Measurements from ENCODE around the gene IGFBP4.

IGFBP4 gene

GRCh38 chr17:40472733-40473452 is 29.6 kb downstream of the IGFBP4 start:
- DNase-seq: no peak

GRCh38 chr17:40473573-40474365 is 30.5 kb downstream of the IGFBP4 start:
- DNase-seq: no peak

- no peak for DNase-seq
Measured at GRCh38 chr17:40474419-40475002, 31.3 kb downstream of the IGFBP4 start.

GRCh38 chr17:40475234-40475908 is 32.1 kb downstream of the IGFBP4 start:
- DNase-seq: no peak

- no peak for DNase-seq
Measured at GRCh38 chr17:40477796-40478195, 34.5 kb downstream of the IGFBP4 start.

- no peak for DNase-seq
Measured at GRCh38 chr17:40478486-40478885, 35.2 kb downstream of the IGFBP4 start.

GRCh38 chr17:40479754-40480480 is 36.7 kb downstream of the IGFBP4 start:
- DNase-seq: no peak

GRCh38 chr17:40480501-40481003 is 37.3 kb downstream of the IGFBP4 start:
- no peak for DNase-seq

GRCh38 chr17:40481106-40481505 is 37.9 kb downstream of the IGFBP4 start:
- DNase-seq: no peak

GRCh38 chr17:40482722-40483121 is 39.5 kb downstream of the IGFBP4 start:
- DNase-seq: no peak

GRCh38 chr17:40483679-40484078 is 40.4 kb downstream of the IGFBP4 start:
- DNase-seq: no peak

GRCh38 chr17:40484285-40484972 is 41.2 kb downstream of the IGFBP4 start:
- no peak for DNase-seq

GRCh38 chr17:40484973-40485530 is 41.8 kb downstream of the IGFBP4 start:
- DNase-seq: no peak

- no peak for DNase-seq
Measured at GRCh38 chr17:40485851-40486521, 42.7 kb downstream of the IGFBP4 start.

- no peak for DNase-seq
Measured at GRCh38 chr17:40486522-40487370, 43.5 kb downstream of the IGFBP4 start.

GRCh38 chr17:40487371-40488020 is 44.2 kb downstream of the IGFBP4 start:
- no peak for DNase-seq

GRCh38 chr17:40490289-40490853 is 47.1 kb downstream of the IGFBP4 start:
- DNase-seq: peak; percentile 74

- no peak for DNase-seq
Measured at GRCh38 chr17:40490982-40491381, 47.7 kb downstream of the IGFBP4 start.

- no peak for DNase-seq
Measured at GRCh38 chr17:40491486-40491885, 48.2 kb downstream of the IGFBP4 start.

Data from NCI-H446 treated with DMSO at 0.1 percent for 48 hours (cell line).